IMR-90 (cell line): ENCODE data around the gene CD300C. TPM values are rescaled to one million over a fixed set of nuclear protein-coding genes. Genes with fewer than 3 reads are reported as not detected.

Source experiments
- ATAC-seq: fragments of 200-7000 bp; cut with Tn5 transposase; 2 replicates; pipeline ENCODE4 v1.9.1; 2020; ENCODE audit warnings: low read depth, mild to moderate bottlenecking, moderate library complexity
- BruUV-seq: library from RNA; stranded (reverse); fragments of 400-500 nt; replicated peaks from 2 replicates; lab custom pipeline; 2021; lab: Mats Ljungman, UMichigan
- CTCF ChIA-PET: fragments of 300-600 bp; formaldehyde crosslinking; extraction: SDS; loops from one replicate; lab custom pipeline; 2021; ENCODE audit warnings: antibody characterized with exemption; lab: Yijun Ruan, JAX
- POLR2A ChIA-PET: fragments of 300-600 bp; sonication (Branson Sonifier 250); formaldehyde crosslinking; loops from one replicate; lab custom pipeline; 2022; ENCODE audit warnings: antibody characterized with exemption; ENCODE audit not compliant: unreplicated experiment; lab: Charles Lee
- DNase-seq: peaks from one replicate; pipeline ENCODE4 v3.0.0; 2013
- H2AFZ ChIP-seq: replicated peaks from 2 replicates; pipeline ENCODE3; 2013; ENCODE audit warnings: low read length, mild to moderate bottlenecking; ENCODE audit not compliant: poor library complexity
- H2AK5ac ChIP-seq: 2 replicates; pipeline ENCODE4 v1.6.1; 2013; ENCODE audit warnings: low read depth, low read length, inconsistent platforms
- H2AK9ac ChIP-seq: replicated peaks from 2 replicates; pipeline ENCODE3; 2013; ENCODE audit warnings: mild to moderate bottlenecking, low read depth, low read length, moderate library complexity; ENCODE audit not compliant: poor library complexity
- H2BK120ac ChIP-seq: 2 replicates; pipeline ENCODE4 v1.6.1; 2013; ENCODE audit warnings: low read depth, low read length, inconsistent platforms
- H2BK15ac ChIP-seq: 3 replicates; pipeline ENCODE4 v1.6.1; 2013; ENCODE audit warnings: low read depth, low read length, inconsistent platforms
- H2BK20ac ChIP-seq: 2 replicates; pipeline ENCODE4 v1.6.1; 2013; ENCODE audit warnings: low read depth, mild to moderate bottlenecking, inconsistent platforms, low read length, moderate library complexity
- H2BK5ac ChIP-seq: 2 replicates; pipeline ENCODE4 v1.6.1; 2013; ENCODE audit warnings: mild to moderate bottlenecking, low read depth, low read length, inconsistent platforms; ENCODE audit not compliant: poor library complexity, severe bottlenecking
- H3K14ac ChIP-seq: replicated peaks from 2 replicates; pipeline ENCODE4 v1.6.1; 2013; ENCODE audit warnings: low read depth, low read length, inconsistent platforms
- H3K18ac ChIP-seq: 2 replicates; pipeline ENCODE4 v1.6.1; 2013; ENCODE audit warnings: low read depth, low read length, control low read depth
- H3K23ac ChIP-seq: 2 replicates; pipeline ENCODE4 v1.6.1; 2013; ENCODE audit warnings: low read depth, low read length, inconsistent platforms
- H3K27ac ChIP-seq: 2 replicates; pipeline ENCODE4 v1.5.1; 2013; ENCODE audit warnings: mild to moderate bottlenecking, control low read depth, low read length; ENCODE audit not compliant: insufficient read depth
- H3K27me3 ChIP-seq: 2 replicates; pipeline ENCODE4 v1.6.1; 2013; ENCODE audit warnings: low read length; ENCODE audit not compliant: control insufficient read depth, insufficient read depth
- H3K36me3 ChIP-seq: 2 replicates; pipeline ENCODE4 v1.6.1; 2013; ENCODE audit warnings: low read length, mixed read lengths; ENCODE audit not compliant: control insufficient read depth, insufficient read depth
- H3K4ac ChIP-seq: 2 replicates; pipeline ENCODE4 v1.6.1; 2013; ENCODE audit warnings: low read depth, low read length, inconsistent platforms
- H3K4me1 ChIP-seq: 2 replicates; pipeline ENCODE4 v1.6.1; 2013; ENCODE audit warnings: low read length, mixed read lengths; ENCODE audit not compliant: control insufficient read depth, insufficient read depth
- H3K4me2 ChIP-seq: 2 replicates; pipeline ENCODE4 v1.6.1; 2013; ENCODE audit warnings: low read depth, mild to moderate bottlenecking, control low read depth, low read length, moderate library complexity
- H3K4me3 ChIP-seq: 2 replicates; pipeline ENCODE4 v1.5.1; 2013; ENCODE audit warnings: low read depth, mild to moderate bottlenecking, control low read depth, low read length, moderate library complexity; ENCODE audit not compliant: insufficient read depth
- H3K56ac ChIP-seq: 2 replicates; pipeline ENCODE4 v1.6.1; 2013; ENCODE audit warnings: low read length, inconsistent platforms; ENCODE audit not compliant: insufficient read depth; ENCODE audit errors: extremely low read depth
- H3K79me1 ChIP-seq, 2 experiments: 2 replicates each; pipeline ENCODE4 v1.6.1; 2013; ENCODE audit warnings: low read length in 2 of 2, inconsistent platforms in 1 of 2, low read depth in 1 of 2
- H3K9ac ChIP-seq: 2 replicates; pipeline ENCODE4 v1.6.1; 2013; ENCODE audit warnings: low read depth, low read length, control low read depth
- H3K9me1 ChIP-seq: 2 replicates; pipeline ENCODE4 v1.6.1; 2013; ENCODE audit warnings: low read length, inconsistent platforms; ENCODE audit not compliant: insufficient read depth
- H3K9me3 ChIP-seq: 2 replicates; pipeline ENCODE4 v1.6.1; 2013; ENCODE audit warnings: low read length; ENCODE audit not compliant: control insufficient read depth, insufficient read depth
- H4K20me1 ChIP-seq: 2 replicates; pipeline ENCODE4 v1.6.1; 2013; ENCODE audit warnings: low read length, inconsistent platforms; ENCODE audit not compliant: insufficient read depth
- H4K5ac ChIP-seq: 2 replicates; pipeline ENCODE4 v1.6.1; 2013; ENCODE audit warnings: mild to moderate bottlenecking, low read depth, low read length, control low read depth
- H4K8ac ChIP-seq, 2 experiments: 2 replicates each; pipeline ENCODE4 v1.6.1; 2013; ENCODE audit warnings: low read depth in 2 of 2, low read length in 2 of 2, control low read depth in 1 of 2, inconsistent platforms in 1 of 2
- H4K91ac ChIP-seq: 2 replicates; pipeline ENCODE4 v1.6.1; 2013; ENCODE audit warnings: low read depth, low read length, inconsistent platforms; ENCODE audit not compliant: insufficient read depth
- BHLHE40 ChIP-seq: fragments of 150-350 bp; IDR thresholded peaks from 2 replicates; pipeline ENCODE4 v1.6.1; 2016; ENCODE audit warnings: mild to moderate bottlenecking, low read depth, low read length
- FOS ChIP-seq: fragments of 150-350 bp; IDR thresholded peaks from 2 replicates; pipeline ENCODE4 v1.6.1; 2016; ENCODE audit warnings: low read depth, low read length
- MAFK ChIP-seq: IDR thresholded peaks from 2 replicates; pipeline ENCODE4 v1.6.1; 2012; ENCODE audit warnings: low read depth, low read length, improper control_type of control experiment
- MAZ ChIP-seq: IDR thresholded peaks from 2 replicates; pipeline ENCODE4 v1.6.1; 2012; ENCODE audit warnings: low read depth, mild to moderate bottlenecking, low read length, improper control_type of control experiment, moderate library complexity, borderline replicate concordance
- NFE2L2 ChIP-seq: fragments of 150-350 bp; IDR thresholded peaks from 2 replicates; pipeline ENCODE4 v1.6.1; 2016; ENCODE audit warnings: low read depth, mild to moderate bottlenecking, low read length
- RAD21 ChIP-seq: IDR thresholded peaks from 2 replicates; pipeline ENCODE4 v1.6.1; 2012; ENCODE audit warnings: low read length, improper control_type of control experiment
- RCOR1 ChIP-seq: IDR thresholded peaks from 2 replicates; pipeline ENCODE4 v1.6.1; 2012; ENCODE audit warnings: mild to moderate bottlenecking, low read length, improper control_type of control experiment; ENCODE audit not compliant: insufficient replicate concordance
- RFX5 ChIP-seq: IDR thresholded peaks from 2 replicates; pipeline ENCODE4 v1.8.0; 2012; ENCODE audit warnings: low read depth, mild to moderate bottlenecking, low read length, moderate library complexity
- SMC3 ChIP-seq: fragments of 150-350 bp; IDR thresholded peaks from 2 replicates; pipeline ENCODE4 v1.6.1; 2016; ENCODE audit warnings: low read depth, mild to moderate bottlenecking, antibody characterized with exemption, low read length, moderate library complexity
- WGBS, 2 experiments: methylation state at CpG; one replicate each; pipeline versions ENCODE4 v1.1.5 to v1.1.7; 2013; ENCODE audit warnings: missing lambda C conversion rate in 2 of 2; ENCODE audit not compliant: insufficient read length in 1 of 2; ENCODE audit errors: extremely low coverage in 2 of 2; 5-methylcytosine and 5-hydroxymethylcytosine counted together
- dilution Hi-C: fragments of 300-500 bp; cut with HindIII; formaldehyde crosslinking; loops from one replicate; pipeline ENCODE4 v1.14.3; 2018; ENCODE audit warnings: low sequenced_read_pairs; ENCODE audit not compliant: unreplicated experiment
- in situ Hi-C: fragments of 300-500 bp; cut with MboI; formaldehyde crosslinking; loops from 3 replicates; pipeline ENCODE4 v1.14.3; 2019; ENCODE audit warnings: low sequenced_read_pairs, inconsistent platforms, mixed read lengths
- intact Hi-C: fragments of 100-400 bp; cut with micrococcal nuclease; formaldehyde crosslinking; loops from 2 replicates; pipeline ENCODE4 v1.10.0; 2022
- polyA plus RNA-seq, 3 experiments: library from polyadenylated mRNA; depleted of rRNA; stranded (reverse); fragments of >200 nt; gene quantifications; 2 replicates each; pipeline ENCODE4 v1.2.3, GENCODE V29; 2012; ENCODE audit warnings: low replicate concordance in 1 of 3
- total RNA-seq: library from RNA; depleted of rRNA; stranded (reverse); fragments of >200 nt; gene quantifications from 2 replicates; pipeline ENCODE4 v1.2.3, GENCODE V29; 2012
- TF ChIP-seq, protein P1 (sequence below): fragments of 150-350 bp; IDR thresholded peaks from 2 replicates; pipeline ENCODE4 v1.6.1; 2016; ENCODE audit warnings: low read depth, mild to moderate bottlenecking, low read length, moderate library complexity, borderline replicate concordance
- TF ChIP-seq, protein P2 (sequence below): fragments of 150-350 bp; IDR thresholded peaks from 2 replicates; pipeline ENCODE4 v1.6.1; 2017; ENCODE audit warnings: mild to moderate bottlenecking, antibody characterized with exemption, low read length, low read depth
- TF ChIP-seq, protein P3 (sequence below): conservative IDR thresholded peaks from 2 replicates; pipeline ENCODE4 v1.5.1; 2012; ENCODE audit warnings: mild to moderate bottlenecking, low read depth, low read length, improper control_type of control experiment

CD300C gene
- total and polyA plus RNA-seq, 2 of the 4 experiments (the other 2 are of a cell fraction): not detected

DNA sequence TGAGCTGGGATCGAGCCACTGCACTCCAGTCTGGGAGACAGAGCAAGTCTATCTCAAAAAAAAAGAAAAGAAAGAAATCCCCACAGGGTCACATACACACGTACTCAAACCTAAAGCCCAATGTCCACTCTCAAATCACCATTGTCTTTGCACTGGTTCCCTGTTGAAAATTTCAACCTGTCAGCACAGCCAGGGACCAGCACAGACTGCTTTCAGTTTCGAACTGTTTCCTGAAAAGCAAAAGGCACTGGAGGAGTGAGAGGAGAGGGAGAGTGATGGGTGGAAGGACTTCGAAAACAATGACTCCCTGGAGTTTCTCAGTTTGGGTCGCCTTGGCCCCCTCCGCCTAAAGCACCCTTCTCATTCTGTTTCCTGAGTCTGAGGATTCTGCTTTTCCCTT, 9.0 kb upstream of the CD300C start:
- Histone ChIP-seq H3K4me2 (no peak overlapping the region), H3K9me3 (peaks cover 16% of the 10 kb centered on the region), H3K9ac (no peak overlapping the region), H3K36me3 (no peaks in the 10 kb centered on the region), H2BK120ac (no peak overlapping the region), H3K79me1 (no peaks in the 10 kb centered on the region), H3K18ac (no peak overlapping the region), H2AK5ac (no peak overlapping the region), H3K14ac (no peak overlapping the region), H3K4me3 (no peak overlapping the region), H2BK5ac (no peak overlapping the region), H2AFZ (no peak overlapping the region), H2BK20ac (no peak overlapping the region), H2BK15ac (no peak overlapping the region), H4K91ac (no peak overlapping the region), H4K5ac (no peak overlapping the region), H3K27ac (no peak overlapping the region), H4K8ac (no peak overlapping the region), H3K4ac (no peak overlapping the region), H3K23ac (no peak overlapping the region), H4K20me1 (no peaks in the 10 kb centered on the region), H3K56ac (no peak overlapping the region), H2AK9ac (no peak overlapping the region), H3K27me3 (no peaks in the 10 kb centered on the region), H3K9me1 (no peaks in the 10 kb centered on the region), H3K4me1 (no peaks in the 10 kb centered on the region)
- TF ChIP-seq MAFK (no peak), RAD21 (no peak), SMC3 (no peak), MAZ (no peak), FOS (no peak), RCOR1 (no peak), NFE2L2 (no peak), RFX5 (no peak), BHLHE40 (no peak)
- TF ChIP-seq, protein P1, sequence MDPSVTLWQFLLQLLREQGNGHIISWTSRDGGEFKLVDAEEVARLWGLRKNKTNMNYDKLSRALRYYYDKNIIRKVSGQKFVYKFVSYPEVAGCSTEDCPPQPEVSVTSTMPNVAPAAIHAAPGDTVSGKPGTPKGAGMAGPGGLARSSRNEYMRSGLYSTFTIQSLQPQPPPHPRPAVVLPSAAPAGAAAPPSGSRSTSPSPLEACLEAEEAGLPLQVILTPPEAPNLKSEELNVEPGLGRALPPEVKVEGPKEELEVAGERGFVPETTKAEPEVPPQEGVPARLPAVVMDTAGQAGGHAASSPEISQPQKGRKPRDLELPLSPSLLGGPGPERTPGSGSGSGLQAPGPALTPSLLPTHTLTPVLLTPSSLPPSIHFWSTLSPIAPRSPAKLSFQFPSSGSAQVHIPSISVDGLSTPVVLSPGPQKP: no peak
- TF ChIP-seq, protein P2, sequence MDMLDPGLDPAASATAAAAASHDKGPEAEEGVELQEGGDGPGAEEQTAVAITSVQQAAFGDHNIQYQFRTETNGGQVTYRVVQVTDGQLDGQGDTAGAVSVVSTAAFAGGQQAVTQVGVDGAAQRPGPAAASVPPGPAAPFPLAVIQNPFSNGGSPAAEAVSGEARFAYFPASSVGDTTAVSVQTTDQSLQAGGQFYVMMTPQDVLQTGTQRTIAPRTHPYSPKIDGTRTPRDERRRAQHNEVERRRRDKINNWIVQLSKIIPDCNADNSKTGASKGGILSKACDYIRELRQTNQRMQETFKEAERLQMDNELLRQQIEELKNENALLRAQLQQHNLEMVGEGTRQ: no peak
- TF ChIP-seq, protein P3, sequence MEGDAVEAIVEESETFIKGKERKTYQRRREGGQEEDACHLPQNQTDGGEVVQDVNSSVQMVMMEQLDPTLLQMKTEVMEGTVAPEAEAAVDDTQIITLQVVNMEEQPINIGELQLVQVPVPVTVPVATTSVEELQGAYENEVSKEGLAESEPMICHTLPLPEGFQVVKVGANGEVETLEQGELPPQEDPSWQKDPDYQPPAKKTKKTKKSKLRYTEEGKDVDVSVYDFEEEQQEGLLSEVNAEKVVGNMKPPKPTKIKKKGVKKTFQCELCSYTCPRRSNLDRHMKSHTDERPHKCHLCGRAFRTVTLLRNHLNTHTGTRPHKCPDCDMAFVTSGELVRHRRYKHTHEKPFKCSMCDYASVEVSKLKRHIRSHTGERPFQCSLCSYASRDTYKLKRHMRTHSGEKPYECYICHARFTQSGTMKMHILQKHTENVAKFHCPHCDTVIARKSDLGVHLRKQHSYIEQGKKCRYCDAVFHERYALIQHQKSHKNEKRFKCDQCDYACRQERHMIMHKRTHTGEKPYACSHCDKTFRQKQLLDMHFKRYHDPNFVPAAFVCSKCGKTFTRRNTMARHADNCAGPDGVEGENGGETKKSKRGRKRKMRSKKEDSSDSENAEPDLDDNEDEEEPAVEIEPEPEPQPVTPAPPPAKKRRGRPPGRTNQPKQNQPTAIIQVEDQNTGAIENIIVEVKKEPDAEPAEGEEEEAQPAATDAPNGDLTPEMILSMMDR: no peak
- no CpG with 5 or more reads among the region's 6 CpGs for WGBS, 2 experiments
- dilution Hi-C loops: no loop called here
- no TSS peak for BruUV-seq
- in situ Hi-C loops: no loop called here
- DNase-seq: no peak
- CTCF ChIA-PET: no interaction called here
- intact Hi-C loops: no loop called here
- ATAC-seq: no peak
- POLR2A ChIA-PET: no interaction called here
